Astrocyte (in vitro differentiated cells and primary cell): ENCODE results near the gene COX7A2. TPM values are rescaled to one million over a fixed set of nuclear protein-coding genes. Genes with fewer than 3 reads are reported as not detected.

Source experiments
- DNase-seq: peaks from one replicate; pipeline ENCODE4 v3.0.0-alpha.2; 2010; ENCODE audit warnings: low read depth
- FAIRE-seq: peaks from 2 replicates; lab custom pipeline; 2011; peaks lifted over from hg19 to GRCh38; lab: Jason Lieb, UNC
- H2AFZ ChIP-seq: 2 replicates; pipeline ENCODE4 v1.6.0; 2012; ENCODE audit warnings: low read depth, low read length, inconsistent platforms
- H3K27ac ChIP-seq: 2 replicates; pipeline ENCODE4 v1.5.1; 2011; ENCODE audit warnings: low read depth, low read length, inconsistent platforms
- H3K27me3 ChIP-seq: 2 replicates; pipeline ENCODE4 v1.6.0; 2011; ENCODE audit warnings: low read length, inconsistent platforms; ENCODE audit not compliant: insufficient read depth
- H3K36me3 ChIP-seq: 2 replicates; pipeline ENCODE4 v1.5.1; 2011; ENCODE audit warnings: low read length, inconsistent platforms; ENCODE audit not compliant: insufficient read depth
- H3K4me1 ChIP-seq: 2 replicates; pipeline ENCODE4 v1.5.1; 2011; ENCODE audit warnings: low read length, inconsistent platforms; ENCODE audit not compliant: insufficient read depth
- H3K4me2 ChIP-seq: 2 replicates; pipeline ENCODE4 v1.6.0; 2012; ENCODE audit warnings: low read length, inconsistent platforms
- H3K4me3 ChIP-seq: 2 replicates; pipeline ENCODE4 v1.5.1; 2011; ENCODE audit warnings: low read depth, mild to moderate bottlenecking, low read length, inconsistent platforms; ENCODE audit not compliant: insufficient read depth
- H3K79me2 ChIP-seq: 2 replicates; pipeline ENCODE4 v1.6.0; 2012; ENCODE audit warnings: mild to moderate bottlenecking, low read length, inconsistent platforms; ENCODE audit not compliant: insufficient read depth
- H3K9ac ChIP-seq: 2 replicates; pipeline ENCODE4 v1.6.0; 2012; ENCODE audit warnings: mild to moderate bottlenecking, low read length, inconsistent platforms
- H3K9me3 ChIP-seq: 2 replicates; pipeline ENCODE4 v1.5.1; 2012; ENCODE audit warnings: low read depth, mild to moderate bottlenecking, low read length, inconsistent platforms; ENCODE audit not compliant: insufficient read depth
- H4K20me1 ChIP-seq: 2 replicates; pipeline ENCODE4 v1.6.0; 2012; ENCODE audit warnings: low read length, inconsistent platforms; ENCODE audit not compliant: insufficient read depth
- H3K27ac Mint-ChIP-seq: one replicate; pipeline ENCODE4 v1.8.0; 2021; ENCODE audit warnings: mild to moderate bottlenecking, mixed read lengths; ENCODE audit not compliant: unreplicated experiment
- H3K27me3 Mint-ChIP-seq: one replicate; pipeline ENCODE4 v1.8.0; 2021; ENCODE audit warnings: low read depth, mixed read lengths; ENCODE audit not compliant: unreplicated experiment
- H3K36me3 Mint-ChIP-seq: one replicate; pipeline ENCODE4 v1.8.0; 2021; ENCODE audit warnings: low read depth, mixed read lengths; ENCODE audit not compliant: unreplicated experiment
- H3K4me1 Mint-ChIP-seq: one replicate; pipeline ENCODE4 v1.8.0; 2021; ENCODE audit warnings: low read depth, mixed read lengths; ENCODE audit not compliant: unreplicated experiment
- H3K4me3 Mint-ChIP-seq: one replicate; pipeline ENCODE4 v1.8.0; 2021; ENCODE audit warnings: mild to moderate bottlenecking, moderate library complexity, mixed read lengths; ENCODE audit not compliant: unreplicated experiment
- H3K9me3 Mint-ChIP-seq: one replicate; pipeline ENCODE4 v1.8.0; 2021; ENCODE audit warnings: mild to moderate bottlenecking, mixed read lengths; ENCODE audit not compliant: unreplicated experiment
- EZH2 ChIP-seq: IDR thresholded peaks from 2 replicates; pipeline ENCODE4 v1.6.1; 2012; ENCODE audit warnings: mild to moderate bottlenecking, low read length, inconsistent platforms; ENCODE audit not compliant: insufficient read depth
- total RNA-seq: library from RNA; stranded (reverse); gene quantifications from 2 replicates; pipeline ENCODE4 v1.2.1, GENCODE V29; 2021
- TF ChIP-seq, protein P1 (sequence below): IDR thresholded peaks from 2 replicates; pipeline ENCODE4 v1.5.1; 2011; ENCODE audit warnings: low read depth, mild to moderate bottlenecking, inconsistent platforms, low read length, moderate library complexity; ENCODE audit not compliant: insufficient read depth

COX7A2 gene
- total RNA-seq, 1 donor from 2014 or later: 463 TPM

DNA sequence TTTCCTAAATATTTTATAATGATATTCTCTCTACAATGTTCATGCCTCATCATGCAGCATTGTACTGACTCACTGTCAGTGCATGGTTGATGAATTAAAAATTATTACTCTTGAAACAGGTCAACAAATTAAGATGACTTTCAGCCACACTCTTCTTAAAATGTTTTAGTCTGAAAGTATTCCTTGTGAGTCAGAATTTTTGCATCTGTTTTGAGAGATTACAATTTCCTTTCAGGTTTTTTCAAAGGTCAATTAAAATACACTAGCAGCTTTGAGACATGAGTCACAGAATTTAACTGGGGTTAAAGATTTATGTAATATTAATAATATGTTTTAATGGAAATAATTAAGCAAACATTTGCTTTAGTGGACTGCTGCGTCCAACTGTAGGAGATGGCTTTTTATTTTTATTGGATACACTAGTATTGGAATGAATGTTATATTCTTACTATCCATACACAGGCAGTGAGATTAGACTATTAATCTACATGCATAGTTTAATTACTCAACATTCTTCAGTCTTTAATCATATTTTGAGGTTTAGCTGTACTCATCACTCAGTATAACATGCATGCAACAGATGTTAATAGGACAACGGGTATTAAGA lies 47.4 kb downstream of the COX7A2 start:
- Histone ChIP-seq H3K27ac (peak overlapping the region; percentile 43), H2AFZ (no peak overlapping the region), H3K36me3 (peaks cover 12% of the 10 kb centered on the region), H3K4me3 (no peak overlapping the region), H3K79me2 (peaks cover 39% of the 10 kb centered on the region), H3K9ac (no peak overlapping the region), H3K4me1 (peaks cover 6% of the 10 kb centered on the region), H4K20me1 (peaks cover 3% of the 10 kb centered on the region), H3K9me3 (no peaks in the 10 kb centered on the region), H3K27me3 (no peaks in the 10 kb centered on the region), H3K4me2 (peak overlapping the region; percentile 19)
- no peak for FAIRE-seq
- Mint-ChIP-seq H3K27ac (no peak overlapping the region), H3K36me3 (peaks cover 4% of the 10 kb centered on the region), H3K4me3 (no peak overlapping the region), H3K9me3 (peaks cover 5% of the 10 kb centered on the region), H3K4me1 (no peaks in the 10 kb centered on the region), H3K27me3 (no peaks in the 10 kb centered on the region)
- DNase-seq: peak; percentile 85
- no peak for TF ChIP-seq EZH2
- TF ChIP-seq, protein P1, sequence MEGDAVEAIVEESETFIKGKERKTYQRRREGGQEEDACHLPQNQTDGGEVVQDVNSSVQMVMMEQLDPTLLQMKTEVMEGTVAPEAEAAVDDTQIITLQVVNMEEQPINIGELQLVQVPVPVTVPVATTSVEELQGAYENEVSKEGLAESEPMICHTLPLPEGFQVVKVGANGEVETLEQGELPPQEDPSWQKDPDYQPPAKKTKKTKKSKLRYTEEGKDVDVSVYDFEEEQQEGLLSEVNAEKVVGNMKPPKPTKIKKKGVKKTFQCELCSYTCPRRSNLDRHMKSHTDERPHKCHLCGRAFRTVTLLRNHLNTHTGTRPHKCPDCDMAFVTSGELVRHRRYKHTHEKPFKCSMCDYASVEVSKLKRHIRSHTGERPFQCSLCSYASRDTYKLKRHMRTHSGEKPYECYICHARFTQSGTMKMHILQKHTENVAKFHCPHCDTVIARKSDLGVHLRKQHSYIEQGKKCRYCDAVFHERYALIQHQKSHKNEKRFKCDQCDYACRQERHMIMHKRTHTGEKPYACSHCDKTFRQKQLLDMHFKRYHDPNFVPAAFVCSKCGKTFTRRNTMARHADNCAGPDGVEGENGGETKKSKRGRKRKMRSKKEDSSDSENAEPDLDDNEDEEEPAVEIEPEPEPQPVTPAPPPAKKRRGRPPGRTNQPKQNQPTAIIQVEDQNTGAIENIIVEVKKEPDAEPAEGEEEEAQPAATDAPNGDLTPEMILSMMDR: no peak

GRCh38 chr6:75188221-75188925 lies 55.2 kb downstream of the COX7A2 start:
- no peaks in the 10 kb centered on the region for H3K9me3 ChIP-seq
- H3K4me1 Mint-ChIP-seq: no peaks in the 10 kb centered on the region
- H3K4me3 ChIP-seq: no peak overlapping the region
- no peaks in the 10 kb centered on the region for H3K27me3 Mint-ChIP-seq
- no peak for FAIRE-seq
- peaks cover 2% of the 10 kb centered on the region for H3K79me2 ChIP-seq
- H3K27me3 ChIP-seq: no peaks in the 10 kb centered on the region
- TF ChIP-seq, protein P1: no peak
- TF ChIP-seq EZH2: no peak
- no peak overlapping the region for H3K4me2 ChIP-seq
- no peak overlapping the region for H2AFZ ChIP-seq
- no peak overlapping the region for H3K9ac ChIP-seq
- H4K20me1 ChIP-seq: no peaks in the 10 kb centered on the region
- peaks cover 48% of the 10 kb centered on the region for H3K36me3 ChIP-seq
- H3K4me1 ChIP-seq: no peaks in the 10 kb centered on the region
- H3K27ac ChIP-seq: no peak overlapping the region
- no peak overlapping the region for H3K4me3 Mint-ChIP-seq
- H3K9me3 Mint-ChIP-seq: peaks cover 3% of the 10 kb centered on the region
- no peak for DNase-seq
- H3K36me3 Mint-ChIP-seq: peaks cover 25% of the 10 kb centered on the region
- H3K27ac Mint-ChIP-seq: no peak overlapping the region

Other genes starting within 250 kb of the COX7A2 start
- 106 and 202 TPM in 2 replicates for gene COL12A1, start 37.7 kb downstream of the COX7A2 start, total RNA-seq
- 166 and 171 TPM in 2 replicates for gene TMEM30A, start 41.0 kb upstream of the COX7A2 start, total RNA-seq
- 1.0 and 2.0 TPM in 2 replicates for gene FILIP1, start 250.0 kb upstream of the COX7A2 start, total RNA-seq